ENCODE measurements around the gene ADARB2. TPM values are rescaled to one million over a fixed set of nuclear protein-coding genes. Genes with fewer than 3 reads are reported as not detected.

Gene ADARB2
- total and polyA plus RNA-seq, 2 donors (not counting 1 experiment from before 2014, with no cell fraction given), result not detected

GRCh38 chr10:1409392-1409791, 327.9 kb downstream of the ADARB2 start:
- Histone ChIP-seq H3K27me3 (ENCODE audit: control insufficient read depth, insufficient read depth, low read length) (no peaks in the 10 kb centered on the region), H3K4me2 (ENCODE audit: extremely low read depth, insufficient read depth, low read length) (no peak overlapping the region), H2AFZ (ENCODE audit: low read length) (no peak overlapping the region), H3K9ac (ENCODE audit: insufficient read depth, low read length) (no peak overlapping the region), H3K27ac (ENCODE audit: insufficient read depth, low read length) (no peak overlapping the region), H4K20me1 (ENCODE audit: control insufficient read depth, extremely low read depth, insufficient read depth, low read length) (no peaks in the 10 kb centered on the region), H3K9me3 (ENCODE audit: control insufficient read depth, insufficient read depth, low read depth, low read length) (no peaks in the 10 kb centered on the region), H3K4me3 (replicated peaks in 1 of 4; ENCODE audit: control extremely low read depth in 1 of 4, insufficient read depth in 1 of 4, low read depth in 3 of 4, low read length in 4 of 4) (no peak overlapping the region), H3K36me3 (ENCODE audit: control insufficient read depth, insufficient read depth, low read length) (no peaks in the 10 kb centered on the region), H3K4me1 (ENCODE audit: control insufficient read depth, extremely low read depth, insufficient read depth, low read length) (no peaks in the 10 kb centered on the region), H3K79me2 (ENCODE audit: control insufficient read depth, insufficient read depth, low read length) (no peaks in the 10 kb centered on the region)
- DNase-seq (ENCODE audit: low read depth in 2 of 2), result no peak
- no peak for TF ChIP-seq EZH2 (IDR thresholded peaks at IDR 0.05; ENCODE audit: low read length, missing control alignments)
- no peak for TF ChIP-seq CTCF (conservative IDR thresholded peaks at IDR 0.05 in 1 of 2, IDR thresholded peaks at IDR 0.05 in 1 of 2; ENCODE audit: low read depth in 1 of 2, low read length in 2 of 2)

- Histone ChIP-seq H3K4me3 (replicated peaks in 1 of 4; ENCODE audit: control extremely low read depth in 1 of 4, insufficient read depth in 1 of 4, low read depth in 3 of 4, low read length in 4 of 4) (no peak overlapping the region), H3K9me3 (ENCODE audit: control insufficient read depth, insufficient read depth, low read depth, low read length) (no peaks in the 10 kb centered on the region), H3K4me1 (ENCODE audit: control insufficient read depth, extremely low read depth, insufficient read depth, low read length) (no peaks in the 10 kb centered on the region), H3K27me3 (ENCODE audit: control insufficient read depth, insufficient read depth, low read length) (no peaks in the 10 kb centered on the region), H3K9ac (ENCODE audit: insufficient read depth, low read length) (no peak overlapping the region), H3K27ac (ENCODE audit: insufficient read depth, low read length) (no peak overlapping the region), H3K4me2 (ENCODE audit: extremely low read depth, insufficient read depth, low read length) (no peak overlapping the region), H3K79me2 (ENCODE audit: control insufficient read depth, insufficient read depth, low read length) (no peaks in the 10 kb centered on the region), H4K20me1 (ENCODE audit: control insufficient read depth, extremely low read depth, insufficient read depth, low read length) (no peaks in the 10 kb centered on the region), H3K36me3 (ENCODE audit: control insufficient read depth, insufficient read depth, low read length) (no peaks in the 10 kb centered on the region), H2AFZ (ENCODE audit: low read length) (no peak overlapping the region)
- DNase-seq (ENCODE audit: low read depth in 2 of 2), result no peak
- TF ChIP-seq CTCF (conservative IDR thresholded peaks at IDR 0.05 in 1 of 2, IDR thresholded peaks at IDR 0.05 in 1 of 2; ENCODE audit: low read depth in 1 of 2, low read length in 2 of 2) (no peak), EZH2 (IDR thresholded peaks at IDR 0.05; ENCODE audit: low read length, missing control alignments) (no peak)
Measured at GRCh38 chr10:1408651-1409367, 328.5 kb downstream of the ADARB2 start.

GRCh38 chr10:1406967-1407945, 330.1 kb downstream of the ADARB2 start:
- Histone ChIP-seq H2AFZ (ENCODE audit: low read length) (no peak overlapping the region), H3K9ac (ENCODE audit: insufficient read depth, low read length) (no peak overlapping the region), H3K36me3 (ENCODE audit: control insufficient read depth, insufficient read depth, low read length) (no peaks in the 10 kb centered on the region), H4K20me1 (ENCODE audit: control insufficient read depth, extremely low read depth, insufficient read depth, low read length) (no peaks in the 10 kb centered on the region), H3K4me1 (ENCODE audit: control insufficient read depth, extremely low read depth, insufficient read depth, low read length) (no peaks in the 10 kb centered on the region), H3K27ac (ENCODE audit: insufficient read depth, low read length) (no peak overlapping the region), H3K79me2 (ENCODE audit: control insufficient read depth, insufficient read depth, low read length) (no peaks in the 10 kb centered on the region), H3K4me2 (ENCODE audit: extremely low read depth, insufficient read depth, low read length) (no peak overlapping the region), H3K9me3 (ENCODE audit: control insufficient read depth, insufficient read depth, low read depth, low read length) (no peaks in the 10 kb centered on the region), H3K4me3 (replicated peaks in 1 of 4; ENCODE audit: control extremely low read depth in 1 of 4, insufficient read depth in 1 of 4, low read depth in 3 of 4, low read length in 4 of 4) (no peak overlapping the region), H3K27me3 (ENCODE audit: control insufficient read depth, insufficient read depth, low read length) (no peaks in the 10 kb centered on the region)
- DNase-seq (ENCODE audit: low read depth in 2 of 2), result no peak
- TF ChIP-seq EZH2 (IDR thresholded peaks at IDR 0.05; ENCODE audit: low read length, missing control alignments) (no peak), CTCF (conservative IDR thresholded peaks at IDR 0.05 in 1 of 2, IDR thresholded peaks at IDR 0.05 in 1 of 2; ENCODE audit: low read depth in 1 of 2, low read length in 2 of 2) (no peak)
